22Rv1 (cell line): ENCODE data around the gene TPM2.

Source experiments
- H3K27ac ChIP-seq: fragments of 450-650 bp; 2 replicates; pipeline ENCODE4 v1.5.1; 2017
- ZFX ChIP-seq: fragments of 450-650 bp; IDR thresholded peaks from 2 replicates; pipeline ENCODE4 v1.6.1; 2017; ENCODE audit warnings: antibody characterized with exemption, borderline replicate concordance
- TF ChIP-seq, protein P1 (sequence below): fragments of 450-650 bp; IDR thresholded peaks from 2 replicates; pipeline ENCODE4 v1.5.1; 2017; ENCODE audit warnings: mild to moderate bottlenecking

Gene TPM2

DNA sequence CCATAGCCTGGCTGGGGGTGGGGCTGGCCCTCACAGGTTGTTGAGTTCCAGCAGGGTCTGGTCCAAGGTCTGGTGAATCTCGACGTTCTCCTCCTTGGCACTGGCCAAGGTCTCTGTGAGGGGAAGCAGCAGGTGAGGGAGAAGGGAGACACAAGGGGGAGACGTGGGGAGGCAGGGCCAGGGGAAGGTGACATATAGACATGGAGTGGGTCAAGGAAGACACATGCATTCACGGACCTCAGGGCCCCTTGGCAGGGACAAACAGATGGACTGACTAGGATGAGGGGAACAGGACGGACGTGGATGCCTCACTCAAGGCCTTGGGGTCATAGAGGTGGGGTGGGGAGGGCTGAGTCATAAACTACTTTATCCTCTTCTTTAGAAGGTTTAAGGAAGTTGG is 7.7 kb downstream of the TPM2 start:
- TF ChIP-seq ZFX: no peak
- TF ChIP-seq, protein P1, sequence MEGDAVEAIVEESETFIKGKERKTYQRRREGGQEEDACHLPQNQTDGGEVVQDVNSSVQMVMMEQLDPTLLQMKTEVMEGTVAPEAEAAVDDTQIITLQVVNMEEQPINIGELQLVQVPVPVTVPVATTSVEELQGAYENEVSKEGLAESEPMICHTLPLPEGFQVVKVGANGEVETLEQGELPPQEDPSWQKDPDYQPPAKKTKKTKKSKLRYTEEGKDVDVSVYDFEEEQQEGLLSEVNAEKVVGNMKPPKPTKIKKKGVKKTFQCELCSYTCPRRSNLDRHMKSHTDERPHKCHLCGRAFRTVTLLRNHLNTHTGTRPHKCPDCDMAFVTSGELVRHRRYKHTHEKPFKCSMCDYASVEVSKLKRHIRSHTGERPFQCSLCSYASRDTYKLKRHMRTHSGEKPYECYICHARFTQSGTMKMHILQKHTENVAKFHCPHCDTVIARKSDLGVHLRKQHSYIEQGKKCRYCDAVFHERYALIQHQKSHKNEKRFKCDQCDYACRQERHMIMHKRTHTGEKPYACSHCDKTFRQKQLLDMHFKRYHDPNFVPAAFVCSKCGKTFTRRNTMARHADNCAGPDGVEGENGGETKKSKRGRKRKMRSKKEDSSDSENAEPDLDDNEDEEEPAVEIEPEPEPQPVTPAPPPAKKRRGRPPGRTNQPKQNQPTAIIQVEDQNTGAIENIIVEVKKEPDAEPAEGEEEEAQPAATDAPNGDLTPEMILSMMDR: no peak
- no peak overlapping the region for H3K27ac ChIP-seq

DNA sequence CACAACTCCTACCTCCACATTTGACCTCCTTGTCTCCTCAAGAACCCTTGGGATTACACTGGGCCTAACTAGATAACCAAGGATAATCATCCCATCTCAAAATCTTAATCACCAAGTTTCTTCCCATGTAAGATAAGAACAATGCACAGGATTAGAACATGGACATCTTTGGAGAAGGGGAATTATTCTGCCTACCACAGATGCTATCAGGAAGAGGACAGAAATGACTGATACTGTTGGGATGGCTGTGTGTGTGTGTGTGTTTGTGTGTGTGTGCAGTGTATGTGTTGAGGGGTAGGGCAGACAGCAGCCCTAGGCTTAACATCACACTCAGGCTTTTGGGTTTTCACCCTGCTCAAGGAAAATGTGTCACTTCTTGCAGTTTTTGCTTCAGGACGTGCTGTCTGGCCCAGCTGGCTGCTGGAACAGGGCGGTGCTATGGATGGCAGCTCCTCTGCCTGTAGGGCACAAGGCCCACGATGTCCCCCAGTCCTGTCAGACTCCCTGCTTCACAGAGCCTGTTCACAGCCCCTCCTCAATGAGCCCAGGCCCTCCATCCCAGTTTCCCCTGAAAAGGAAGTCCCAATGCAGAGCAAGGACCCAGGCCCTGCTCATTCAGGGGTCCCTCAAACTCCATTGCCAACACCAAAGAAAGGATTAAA is 8.3 kb downstream of the TPM2 start:
- TF ChIP-seq, protein P1: no peak
- TF ChIP-seq ZFX: no peak
- H3K27ac ChIP-seq: no peak overlapping the region

DNA sequence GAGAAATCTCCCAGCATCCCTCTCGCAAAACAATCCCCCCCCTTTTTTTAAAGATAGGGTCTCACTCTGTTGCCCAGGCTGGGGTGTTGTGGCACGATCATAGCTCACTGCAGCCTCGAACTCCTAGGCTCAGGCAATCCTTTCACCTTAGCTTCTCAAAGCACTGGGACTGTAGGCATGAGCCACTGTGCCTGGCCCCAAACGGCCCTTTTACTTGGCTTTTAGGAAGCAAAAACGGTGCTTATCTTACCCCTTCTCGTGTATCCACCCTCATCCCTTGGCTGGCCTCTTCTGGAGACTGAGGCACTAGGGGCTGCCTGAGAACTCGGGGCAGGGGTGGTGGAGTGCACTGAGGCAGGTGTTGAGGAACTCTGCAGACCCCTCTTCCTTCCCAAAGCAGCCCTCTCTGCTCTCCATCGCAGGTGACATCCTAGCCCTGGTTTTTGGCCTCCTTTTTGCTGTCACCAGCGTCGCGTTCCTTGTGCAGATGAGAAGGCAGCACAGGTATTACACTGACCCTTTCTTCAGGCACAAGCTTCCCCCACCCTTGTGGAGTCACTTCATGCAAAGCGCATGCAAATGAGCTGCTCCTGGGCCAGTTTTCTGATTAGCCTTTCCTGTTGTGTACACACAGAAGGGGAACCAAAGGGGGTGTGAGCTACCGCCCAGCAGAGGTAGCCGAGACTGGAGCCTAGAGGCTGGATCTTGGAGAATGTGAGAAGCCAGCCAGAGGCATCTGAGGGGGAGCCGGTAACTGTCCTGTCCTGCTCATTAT is 9.2 kb downstream of the TPM2 start:
- H3K27ac ChIP-seq: no peak overlapping the region
- TF ChIP-seq, protein P1: no peak
- TF ChIP-seq ZFX: no peak

DNA sequence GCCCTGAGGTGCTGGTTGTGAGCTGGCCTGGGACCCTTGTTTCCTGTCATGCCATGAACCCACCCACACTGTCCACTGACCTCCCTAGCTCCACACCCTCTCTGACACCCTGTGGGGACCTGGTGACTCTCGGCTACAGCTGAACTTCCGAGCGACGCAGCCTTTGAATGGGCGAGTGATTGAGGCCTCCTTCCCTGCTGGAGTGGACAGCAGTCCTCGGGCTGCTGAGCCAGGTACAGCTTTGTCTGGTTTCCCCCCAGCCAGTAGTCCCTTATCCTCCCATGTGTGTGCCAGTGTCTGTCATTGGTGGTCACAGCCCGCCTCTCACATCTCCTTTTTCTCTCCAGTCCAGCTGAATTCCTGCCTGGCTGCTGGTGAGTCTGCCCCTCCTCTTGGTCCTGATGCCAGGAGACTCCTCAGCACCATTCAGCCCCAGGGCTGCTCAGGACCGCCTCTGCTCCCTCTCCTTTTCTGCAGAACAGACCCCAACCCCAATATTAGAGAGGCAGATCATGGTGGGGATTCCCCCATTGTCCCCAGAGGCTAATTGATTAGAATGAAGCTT is 9.9 kb downstream of the TPM2 start:
- no peak for TF ChIP-seq ZFX
- TF ChIP-seq, protein P1: no peak
- H3K27ac ChIP-seq: no peak overlapping the region

DNA sequence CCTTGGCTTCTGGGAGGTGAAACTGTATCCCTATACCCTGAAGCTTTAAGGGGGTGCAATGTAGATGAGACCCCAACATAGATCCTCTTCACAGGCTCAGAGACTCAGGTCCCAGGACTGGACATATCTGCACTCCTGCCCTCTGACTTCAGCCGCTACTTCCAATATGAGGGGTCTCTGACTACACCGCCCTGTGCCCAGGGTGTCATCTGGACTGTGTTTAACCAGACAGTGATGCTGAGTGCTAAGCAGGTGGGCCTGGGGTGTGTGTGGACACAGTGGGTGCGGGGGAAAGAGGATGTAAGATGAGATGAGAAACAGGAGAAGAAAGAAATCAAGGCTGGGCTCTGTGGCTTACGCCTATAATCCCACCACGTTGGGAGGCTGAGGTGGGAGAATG is 10.6 kb downstream of the TPM2 start:
- TF ChIP-seq, protein P1: no peak
- TF ChIP-seq ZFX: no peak
- no peak overlapping the region for H3K27ac ChIP-seq

DNA sequence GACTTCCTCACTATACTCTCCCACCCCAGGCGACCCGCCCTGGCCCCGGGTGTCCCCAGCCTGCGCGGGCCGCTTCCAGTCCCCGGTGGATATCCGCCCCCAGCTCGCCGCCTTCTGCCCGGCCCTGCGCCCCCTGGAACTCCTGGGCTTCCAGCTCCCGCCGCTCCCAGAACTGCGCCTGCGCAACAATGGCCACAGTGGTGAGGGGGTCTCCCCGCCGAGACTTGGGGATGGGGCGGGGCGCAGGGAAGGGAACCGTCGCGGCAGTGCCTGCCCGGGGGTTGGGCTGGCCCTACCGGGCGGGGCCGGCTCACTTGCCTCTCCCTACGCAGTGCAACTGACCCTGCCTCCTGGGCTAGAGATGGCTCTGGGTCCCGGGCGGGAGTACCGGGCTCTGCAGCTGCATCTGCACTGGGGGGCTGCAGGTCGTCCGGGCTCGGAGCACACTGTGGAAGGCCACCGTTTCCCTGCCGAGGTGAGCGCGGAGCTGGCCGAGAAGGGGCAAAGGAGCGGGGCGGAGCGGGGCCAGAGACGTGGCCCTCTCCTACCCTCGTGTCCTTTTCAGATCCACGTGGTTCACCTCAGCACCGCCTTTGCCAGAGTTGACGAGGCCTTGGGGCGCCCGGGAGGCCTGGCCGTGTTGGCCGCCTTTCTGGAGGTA is 13.9 kb downstream of the TPM2 start:
- TF ChIP-seq, protein P1: no peak
- no peak for TF ChIP-seq ZFX
- no peak overlapping the region for H3K27ac ChIP-seq
